ENCODE results near the gene EFNA5.

Gene EFNA5

DNA sequence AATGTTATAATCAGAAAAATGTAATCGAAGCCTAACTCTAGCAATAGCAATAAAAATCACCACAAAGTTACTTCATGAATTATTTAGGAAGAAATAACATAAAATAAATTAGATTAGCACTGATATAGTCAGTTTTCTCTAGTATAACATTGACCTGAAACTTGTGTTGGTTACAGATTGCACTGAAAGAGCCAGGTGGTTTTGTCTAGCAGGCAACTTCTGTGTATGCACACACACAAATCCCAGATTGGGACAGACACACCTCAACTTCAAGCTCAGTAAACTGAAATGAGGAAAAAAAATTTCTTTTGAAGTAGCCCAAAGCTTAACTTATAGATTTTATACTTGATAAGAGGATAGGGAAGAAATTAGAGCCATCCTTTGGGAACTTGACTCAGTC, 129.3 kb downstream of the EFNA5 start:
- DNase-seq: no peak

GRCh38 chr5:107539726-107540330, 130.9 kb downstream of the EFNA5 start:
- no peak for DNase-seq

GRCh38 chr5:107538805-107539445, 131.8 kb downstream of the EFNA5 start:
- no peak for DNase-seq

GRCh38 chr5:107538331-107538730, 132.4 kb downstream of the EFNA5 start:
- DNase-seq: no peak

GRCh38 chr5:107535849-107536248, 134.9 kb downstream of the EFNA5 start:
- DNase-seq: no peak

DNA sequence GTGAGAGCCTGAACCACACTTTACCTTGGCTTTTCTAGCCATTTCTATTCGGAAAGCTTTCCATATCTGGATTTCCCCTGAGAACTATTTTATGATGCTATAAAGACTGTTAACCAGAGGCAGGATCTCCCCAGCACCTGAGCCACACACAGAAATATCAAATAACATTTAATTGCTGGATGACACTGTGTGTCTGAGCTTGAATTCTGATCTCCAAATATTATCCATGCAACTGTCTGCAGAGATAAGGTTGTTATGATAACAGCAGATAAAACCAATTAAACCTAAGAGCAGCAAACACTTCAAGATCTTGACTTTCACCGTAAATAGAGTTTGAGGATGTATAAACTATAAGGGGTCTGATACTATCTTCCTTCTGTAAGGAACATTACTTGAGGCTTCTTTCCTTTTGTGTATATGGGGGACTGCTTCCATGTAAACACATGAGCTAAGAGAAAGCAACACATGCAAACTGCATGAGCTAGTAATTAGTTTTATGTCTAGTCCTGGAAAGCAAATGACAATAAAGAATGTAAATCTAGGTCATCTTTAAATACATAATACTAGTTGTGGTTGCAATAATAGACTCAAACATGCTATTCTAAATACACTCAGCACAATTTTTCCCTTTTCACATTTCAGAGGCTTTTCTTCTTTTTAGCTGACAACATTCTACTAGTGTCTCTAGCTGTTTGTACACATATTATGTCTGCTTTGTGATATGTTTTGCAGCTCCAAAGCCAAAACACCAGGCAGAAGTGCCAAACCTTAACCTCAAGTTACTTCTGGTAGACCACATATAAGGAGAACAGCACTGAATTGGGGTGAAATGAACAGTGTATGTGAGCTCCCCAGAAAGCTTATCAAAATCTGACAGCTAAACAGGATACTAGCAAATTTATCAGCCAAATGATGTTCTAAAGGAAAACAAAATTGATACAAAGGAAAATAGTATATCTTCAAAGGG, 136.5 kb downstream of the EFNA5 start:
- DNase-seq: no peak

DNA sequence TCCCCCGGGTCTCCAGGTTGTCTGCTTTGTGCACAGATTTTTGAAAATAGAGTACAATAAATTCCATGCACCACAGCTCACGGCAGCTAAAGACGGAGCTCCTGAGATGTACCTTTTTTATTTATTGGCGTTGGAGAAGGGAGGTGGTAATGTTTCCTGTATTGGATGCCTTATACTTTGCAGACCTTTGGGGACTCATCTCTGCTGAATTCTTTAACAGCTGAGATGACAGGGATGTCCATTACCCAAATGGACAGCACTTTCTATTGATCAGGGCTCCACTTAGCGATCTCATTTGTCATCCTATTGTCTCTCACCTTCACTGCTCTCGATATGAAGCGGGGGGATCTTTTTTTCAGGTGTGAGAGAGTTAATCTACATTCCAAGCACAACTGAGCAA, 137.8 kb downstream of the EFNA5 start:
- no peak for DNase-seq

DNA sequence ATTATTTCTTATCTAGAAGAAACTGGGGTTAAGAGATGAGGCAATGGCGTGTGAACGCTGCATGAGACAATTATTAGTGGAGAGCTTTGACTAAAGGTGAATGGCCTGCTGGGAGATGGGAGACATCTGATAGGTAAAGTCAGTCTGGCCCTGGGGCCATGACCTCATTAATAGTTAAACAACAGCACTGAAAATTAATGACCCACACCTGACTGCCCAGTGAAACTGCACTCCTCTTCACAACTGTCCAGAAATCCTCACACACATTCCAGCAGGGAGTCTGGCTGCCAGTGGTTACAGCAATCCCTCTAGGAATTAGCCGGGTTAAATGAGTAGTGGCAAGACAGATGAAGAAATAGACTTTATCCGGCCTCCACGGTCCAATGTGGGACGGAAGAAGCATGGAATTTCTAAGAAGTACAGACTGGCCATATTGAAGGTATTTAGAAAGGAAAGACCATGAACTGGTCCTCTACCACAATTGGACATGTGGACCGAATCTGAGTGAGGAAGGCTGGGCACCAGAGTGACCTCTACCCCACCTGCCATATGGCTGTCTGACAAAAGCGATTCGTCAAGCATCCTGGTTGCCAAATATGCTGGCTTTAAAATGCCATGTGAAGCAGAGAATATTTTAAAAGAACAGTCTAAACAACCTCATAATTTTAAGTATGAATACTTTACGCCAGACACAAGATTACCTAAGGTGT, 138.4 kb downstream of the EFNA5 start:
- no peak for DNase-seq

GRCh38 chr5:107531308-107531707, 139.4 kb downstream of the EFNA5 start:
- DNase-seq: no peak

DNA sequence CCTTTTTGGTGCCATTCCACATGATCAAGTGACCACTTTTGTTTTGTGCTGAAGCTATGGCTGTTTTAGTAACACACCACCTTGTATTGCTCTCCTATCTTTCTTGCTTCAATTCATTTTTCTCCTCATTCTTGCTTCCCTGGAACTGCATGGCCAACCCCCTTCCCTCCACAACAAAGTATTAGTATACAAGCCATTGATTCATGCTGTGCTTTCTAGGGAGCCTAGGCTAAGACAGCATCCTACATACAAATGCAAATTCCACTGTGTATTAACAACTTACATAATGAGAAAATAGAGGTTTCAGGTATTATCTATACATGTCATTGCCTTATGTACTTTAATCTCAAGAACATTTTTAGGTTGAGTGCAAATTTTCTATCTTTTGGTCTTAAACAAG, 141.1 kb downstream of the EFNA5 start:
- DNase-seq: no peak

GRCh38 chr5:107526270-107526937, 144.3 kb downstream of the EFNA5 start:
- DNase-seq: no peak

DNA sequence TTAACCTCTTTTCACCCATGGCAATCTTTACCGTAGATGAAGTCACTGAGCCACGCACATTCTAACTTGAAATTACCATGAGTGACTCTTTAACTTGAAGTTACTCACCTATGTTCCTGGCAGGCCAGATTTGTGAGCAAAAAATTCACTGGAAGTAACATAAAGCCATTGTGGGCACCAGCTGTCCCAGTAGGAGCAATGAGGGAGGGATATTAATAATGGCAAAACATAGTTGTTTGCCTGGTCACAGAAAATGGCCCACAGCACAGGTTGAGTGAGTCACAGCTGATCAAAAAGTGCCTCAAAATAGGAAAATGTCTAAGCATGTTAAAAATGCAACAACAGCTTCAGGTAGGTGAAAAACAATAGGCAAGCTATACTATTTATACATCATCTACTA, 146.6 kb downstream of the EFNA5 start:
- no peak for DNase-seq

DNA sequence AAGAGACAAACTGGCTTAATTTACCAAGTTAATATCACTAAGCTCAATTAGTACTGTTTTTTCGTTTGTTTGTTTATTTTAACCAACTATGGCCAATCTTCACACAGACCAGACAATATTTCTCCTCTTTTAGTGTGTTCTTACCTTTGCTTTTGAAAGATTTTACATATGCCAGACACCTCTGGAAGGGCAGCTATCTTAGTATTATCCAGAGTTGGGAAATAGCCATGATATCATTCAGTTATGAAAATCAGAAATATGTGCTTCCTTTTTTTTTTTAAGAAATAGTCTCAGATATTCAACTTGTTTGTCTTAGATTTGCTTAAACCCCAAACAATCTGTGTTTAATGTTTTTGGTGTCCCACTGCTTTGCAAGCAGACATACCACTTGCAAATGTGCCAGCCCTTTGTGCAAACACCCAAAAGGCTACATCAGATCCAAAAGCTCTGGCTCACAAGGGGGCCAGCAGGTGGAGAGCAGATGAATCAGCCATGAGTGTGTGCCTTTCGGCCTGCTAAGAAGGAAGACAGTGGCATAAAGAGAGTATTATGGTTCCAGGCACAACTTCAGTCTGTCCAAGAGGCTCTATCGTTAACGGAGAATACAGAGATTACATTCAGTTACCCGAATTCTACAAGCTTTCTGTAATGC, 147.6 kb downstream of the EFNA5 start:
- no peak for DNase-seq

DNA sequence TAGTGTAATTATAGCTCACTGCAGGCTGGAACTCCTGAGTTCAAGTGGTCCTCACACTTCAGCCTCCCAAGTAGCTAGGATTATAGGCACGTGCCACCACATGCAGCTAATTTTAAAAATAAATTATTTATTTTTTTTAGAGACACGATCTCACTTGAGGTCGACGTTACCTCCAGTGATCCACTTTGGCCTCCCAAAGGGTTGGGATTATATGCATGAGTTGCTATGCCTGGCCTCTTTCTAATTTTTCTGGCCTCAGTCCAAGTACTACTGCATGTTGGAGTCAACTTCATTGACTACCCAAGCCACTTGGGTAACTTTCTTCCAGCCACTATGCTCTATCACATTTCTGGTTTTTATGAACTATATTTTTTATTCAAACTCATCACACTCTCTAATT, 148.3 kb downstream of the EFNA5 start:
- no peak for DNase-seq

DNA sequence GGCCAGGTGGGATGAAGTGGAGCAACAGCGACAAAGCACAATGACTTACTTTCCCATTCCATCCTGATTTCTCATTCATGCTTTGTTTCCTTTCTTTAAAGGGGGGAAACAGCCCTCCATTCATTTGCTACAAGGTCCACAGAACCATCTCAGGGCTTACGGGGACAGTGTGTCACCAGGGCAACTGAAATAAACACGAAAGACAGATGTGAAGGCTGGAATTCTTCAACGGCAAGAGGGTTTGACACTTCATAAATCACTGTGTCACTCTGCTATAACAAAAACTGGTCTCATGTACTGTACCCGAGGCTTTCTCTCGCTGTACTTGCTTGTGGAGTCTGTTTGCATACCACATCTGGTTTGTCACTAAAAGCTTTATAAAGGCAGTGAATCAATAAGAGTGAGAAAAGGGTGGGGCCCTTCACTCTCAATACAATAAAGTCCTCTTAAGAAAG, 150.8 kb downstream of the EFNA5 start:
- no peak for DNase-seq

DNA sequence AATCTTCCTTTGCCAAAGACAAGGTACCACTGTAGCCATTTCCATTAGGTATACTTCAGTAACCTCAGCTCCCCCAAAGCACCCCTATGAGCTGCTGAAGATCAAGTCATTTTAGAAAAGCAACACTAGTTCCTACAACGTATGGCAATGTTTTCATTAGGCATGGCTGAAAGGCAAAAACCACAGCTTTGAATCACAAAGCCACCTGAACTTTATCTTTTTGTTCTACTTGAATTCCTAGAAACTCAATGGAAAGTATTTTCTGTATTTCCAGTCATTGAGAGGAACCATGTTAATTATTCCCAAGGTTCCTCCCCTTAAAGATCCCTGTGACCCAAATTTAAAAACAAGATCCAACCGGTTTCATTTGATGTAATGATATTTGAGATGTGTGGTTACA, 152.1 kb downstream of the EFNA5 start:
- no peak for DNase-seq

GRCh38 chr5:107518190-107518589, 152.5 kb downstream of the EFNA5 start:
- DNase-seq: no peak

GRCh38 chr5:107517185-107518033, 153.3 kb downstream of the EFNA5 start:
- DNase-seq: no peak

- no peak for DNase-seq
These were observed 154.1 kb downstream of the EFNA5 start for GRCh38 chr5:107516452-107517184.

GRCh38 chr5:107515521-107516080, 155.1 kb downstream of the EFNA5 start:
- DNase-seq: no peak
